Smooth muscle cell (in vitro differentiated cells): ENCODE measurements around the gene SLC24A4. TPM values are rescaled to one million over a fixed set of nuclear protein-coding genes. Genes with fewer than 3 reads are reported as not detected.

Experiments used
- DNase-seq: peaks from one replicate; lab custom pipeline; 2025; ENCODE audit not compliant: unreplicated experiment; lab: John Stamatoyannopoulos, UW
- H2AFZ ChIP-seq: fragments of 200-600 bp; sonication (generic); 2 replicates; pipeline ENCODE4 v1.6.0; 2016; ENCODE audit warnings: antibody characterized with exemption, low read depth, mild to moderate bottlenecking
- H3F3A ChIP-seq: fragments of 200-600 bp; sonication (generic); 2 replicates; pipeline ENCODE4 v1.6.0; 2017; ENCODE audit warnings: antibody characterized with exemption, low read depth
- H3K27ac ChIP-seq: fragments of 200-600 bp; sonication (generic); 2 replicates; pipeline ENCODE4 v1.5.1; 2016; ENCODE audit warnings: low read depth, mild to moderate bottlenecking
- H3K27me3 ChIP-seq: fragments of 200-600 bp; sonication (generic); 2 replicates; pipeline ENCODE4 v1.6.1; 2016; ENCODE audit warnings: low read depth, mild to moderate bottlenecking
- H3K36me3 ChIP-seq: fragments of 200-600 bp; sonication (generic); 2 replicates; pipeline ENCODE4 v1.5.1; 2016; ENCODE audit warnings: low read depth
- H3K4me1 ChIP-seq: fragments of 200-600 bp; sonication (generic); 2 replicates; pipeline ENCODE4 v1.5.1; 2016; ENCODE audit warnings: low read depth
- H3K4me2 ChIP-seq: fragments of 200-600 bp; sonication (generic); 2 replicates; pipeline ENCODE4 v1.6.0; 2016; ENCODE audit warnings: mild to moderate bottlenecking
- H3K4me3 ChIP-seq: fragments of 200-600 bp; sonication (generic); 2 replicates; pipeline ENCODE4 v1.5.1; 2016; ENCODE audit warnings: mild to moderate bottlenecking
- H3K79me2 ChIP-seq: fragments of 200-600 bp; sonication (generic); 2 replicates; pipeline ENCODE4 v1.6.0; 2016; ENCODE audit warnings: low read depth, mild to moderate bottlenecking
- H3K9ac ChIP-seq: fragments of 200-600 bp; sonication (generic); 2 replicates; pipeline ENCODE4 v1.6.0; 2016; ENCODE audit warnings: low read depth
- H3K9me3 ChIP-seq: fragments of 200-600 bp; sonication (generic); replicated peaks from 2 replicates; pipeline ENCODE4 v1.5.1; 2016; ENCODE audit warnings: low read depth
- H4K20me1 ChIP-seq: fragments of 200-600 bp; sonication (generic); 2 replicates; pipeline ENCODE4 v1.6.0; 2016; ENCODE audit warnings: low read depth
- WGBS: methylation state at CpG from one replicate; pipeline ENCODE4 v1.1.7; 2016; ENCODE audit warnings: low lambda C conversion rate; 5-methylcytosine and 5-hydroxymethylcytosine counted together
- polyA plus RNA-seq: library from polyadenylated mRNA; unstranded; fragments of >200 nt; fragmentation: Nextera tagmentation; extraction: Ambion mirVana; gene quantifications from 2 replicates; pipeline ENCODE4 v1.2.1, GENCODE V29; 2016
- total RNA-seq: library from RNA; depleted of rRNA; stranded (reverse); fragments of >200 nt; gene quantifications from 2 replicates; pipeline ENCODE4 v1.2.3, GENCODE V29; 2014
- TF ChIP-seq, protein P1 (sequence below): fragments of 200-600 bp; sonication (generic); IDR thresholded peaks from 2 replicates; pipeline ENCODE4 v1.5.1; 2017; ENCODE audit warnings: borderline replicate concordance, mild to moderate bottlenecking, antibody characterized with exemption; ENCODE audit not compliant: insufficient read depth, poor library complexity, severe bottlenecking

The SLC24A4 gene
- total and polyA plus RNA-seq, 2 experiments from 2014 or later, result 0.58 TPM; not detected in 1

DNA sequence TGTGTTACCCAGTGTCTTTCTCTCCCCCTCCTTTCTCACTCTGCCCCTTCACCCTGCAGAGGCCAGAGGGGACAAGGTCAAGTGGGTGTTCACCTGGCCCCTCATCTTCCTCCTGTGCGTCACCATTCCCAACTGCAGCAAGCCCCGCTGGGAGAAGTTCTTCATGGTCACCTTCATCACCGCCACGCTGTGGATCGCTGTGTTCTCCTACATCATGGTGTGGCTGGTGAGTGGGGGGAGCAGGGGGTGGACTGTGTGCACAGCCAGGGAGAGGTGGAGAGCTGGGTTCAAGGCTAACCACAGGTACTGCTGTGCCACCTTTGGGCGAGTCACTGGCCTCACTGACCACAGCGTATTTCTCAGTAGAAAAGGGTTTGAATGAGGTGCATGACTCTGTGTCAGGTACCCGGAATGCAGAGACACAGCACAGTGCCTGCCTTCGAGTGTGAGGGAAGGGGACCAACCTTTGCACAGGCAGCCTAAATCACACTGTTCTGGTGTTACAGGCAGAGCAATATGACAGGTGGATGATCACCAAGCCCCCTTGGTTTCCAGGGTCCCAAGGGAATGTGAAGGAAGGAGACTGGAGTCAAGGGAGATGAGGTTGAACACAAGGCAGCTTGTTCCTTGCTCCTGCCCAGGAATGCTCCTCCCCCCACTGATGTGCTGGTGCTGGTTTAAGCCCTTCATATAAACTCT, 159.8 kb downstream of the SLC24A4 start:
- H3K36me3 ChIP-seq, result no peaks in the 10 kb centered on the region
- no peak overlapping the region for H3K4me2 ChIP-seq
- H3K4me1 ChIP-seq, result no peaks in the 10 kb centered on the region
- no peaks in the 10 kb centered on the region for H3K27me3 ChIP-seq
- no peaks in the 10 kb centered on the region for H3F3A ChIP-seq
- H3K9me3 ChIP-seq, result no peaks in the 10 kb centered on the region
- no peak overlapping the region for H3K27ac ChIP-seq
- H4K20me1 ChIP-seq, result no peaks in the 10 kb centered on the region
- H2AFZ ChIP-seq, result no peak overlapping the region
- H3K4me3 ChIP-seq, result no peak overlapping the region
- DNase-seq, result no peak
- TF ChIP-seq, protein P1, sequence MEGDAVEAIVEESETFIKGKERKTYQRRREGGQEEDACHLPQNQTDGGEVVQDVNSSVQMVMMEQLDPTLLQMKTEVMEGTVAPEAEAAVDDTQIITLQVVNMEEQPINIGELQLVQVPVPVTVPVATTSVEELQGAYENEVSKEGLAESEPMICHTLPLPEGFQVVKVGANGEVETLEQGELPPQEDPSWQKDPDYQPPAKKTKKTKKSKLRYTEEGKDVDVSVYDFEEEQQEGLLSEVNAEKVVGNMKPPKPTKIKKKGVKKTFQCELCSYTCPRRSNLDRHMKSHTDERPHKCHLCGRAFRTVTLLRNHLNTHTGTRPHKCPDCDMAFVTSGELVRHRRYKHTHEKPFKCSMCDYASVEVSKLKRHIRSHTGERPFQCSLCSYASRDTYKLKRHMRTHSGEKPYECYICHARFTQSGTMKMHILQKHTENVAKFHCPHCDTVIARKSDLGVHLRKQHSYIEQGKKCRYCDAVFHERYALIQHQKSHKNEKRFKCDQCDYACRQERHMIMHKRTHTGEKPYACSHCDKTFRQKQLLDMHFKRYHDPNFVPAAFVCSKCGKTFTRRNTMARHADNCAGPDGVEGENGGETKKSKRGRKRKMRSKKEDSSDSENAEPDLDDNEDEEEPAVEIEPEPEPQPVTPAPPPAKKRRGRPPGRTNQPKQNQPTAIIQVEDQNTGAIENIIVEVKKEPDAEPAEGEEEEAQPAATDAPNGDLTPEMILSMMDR, result no peak
- H3K9ac ChIP-seq, result no peak overlapping the region
- no peaks in the 10 kb centered on the region for H3K79me2 ChIP-seq
- 93% methylated on average over 9 of the region's 9 CpGs for WGBS

DNA sequence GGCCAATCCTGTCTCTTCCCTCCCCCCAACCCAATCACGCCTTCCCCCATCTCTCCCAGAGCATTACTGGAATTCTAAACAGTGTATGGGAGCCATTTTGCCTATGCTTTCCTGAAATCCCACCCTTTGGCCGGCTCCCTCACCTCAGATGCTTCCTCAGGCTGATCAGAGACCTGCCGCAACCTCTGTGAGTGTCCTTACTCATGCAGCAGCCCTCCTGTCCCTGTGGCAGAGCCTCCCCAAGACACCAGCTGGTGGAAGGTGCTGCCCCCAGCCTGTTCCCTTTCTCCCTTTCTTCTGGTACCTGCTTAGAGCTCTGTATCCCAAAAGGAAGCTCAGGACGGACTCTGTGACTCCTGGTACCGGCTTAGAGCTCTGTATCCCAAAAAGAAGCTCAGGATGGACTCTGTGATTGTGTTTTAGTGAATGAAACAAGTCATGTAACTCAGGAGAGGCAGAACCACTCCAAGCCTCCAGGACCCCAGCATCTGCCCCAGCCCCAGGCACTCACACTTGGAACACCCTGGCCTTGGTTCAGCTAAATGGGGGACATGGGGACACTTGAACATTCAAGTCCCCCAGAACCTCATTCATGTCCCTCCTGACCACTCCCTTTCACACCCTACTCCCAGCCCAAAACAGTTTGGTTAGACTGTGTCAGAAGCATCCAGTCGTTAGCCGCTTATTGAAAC, 161.3 kb downstream of the SLC24A4 start:
- DNase-seq, result no peak
- TF ChIP-seq, protein P1, result no peak

DNA sequence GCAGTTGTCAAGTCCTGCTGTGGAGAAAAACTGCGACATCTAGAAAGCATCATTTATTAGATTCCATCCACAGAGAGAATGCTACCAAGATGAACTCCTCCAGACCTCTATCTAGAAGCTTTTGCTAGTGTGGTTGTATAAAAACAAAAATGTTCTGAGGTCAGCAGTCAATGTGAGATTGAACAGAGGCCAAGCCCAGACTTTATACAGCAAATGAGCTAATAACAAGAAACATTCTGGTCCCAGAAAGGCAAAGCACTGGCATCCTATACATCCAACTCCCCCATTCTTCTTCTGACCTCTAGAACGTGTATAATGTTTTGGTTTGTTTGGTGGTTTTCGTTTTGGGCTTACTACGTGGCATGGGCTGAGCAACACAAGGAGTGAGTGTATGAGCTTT, 163.9 kb downstream of the SLC24A4 start:
- Histone ChIP-seq H2AFZ (no peak overlapping the region), H3K4me2 (no peak overlapping the region), H3K4me3 (no peak overlapping the region), H3K79me2 (no peaks in the 10 kb centered on the region), H4K20me1 (no peaks in the 10 kb centered on the region), H3K9me3 (no peaks in the 10 kb centered on the region), H3K27me3 (no peaks in the 10 kb centered on the region), H3K4me1 (no peaks in the 10 kb centered on the region), H3K36me3 (no peaks in the 10 kb centered on the region), H3K27ac (no peak overlapping the region), H3F3A (no peaks in the 10 kb centered on the region), H3K9ac (no peak overlapping the region)
- WGBS, result 55% methylated on average over 4 of the region's 4 CpGs
- DNase-seq, result no peak
- TF ChIP-seq, protein P1, result no peak

More for the DNA sequence above, 161.3 kb downstream of the SLC24A4 start:
- Histone ChIP-seq H3K36me3 (no peaks in the 10 kb centered on the region), H4K20me1 (no peaks in the 10 kb centered on the region), H3K4me1 (no peaks in the 10 kb centered on the region), H3F3A (no peaks in the 10 kb centered on the region), H3K27ac (no peak overlapping the region), H3K9ac (no peak overlapping the region), H3K27me3 (no peaks in the 10 kb centered on the region), H3K9me3 (no peaks in the 10 kb centered on the region), H3K4me3 (no peak overlapping the region), H3K79me2 (no peaks in the 10 kb centered on the region), H3K4me2 (no peak overlapping the region), H2AFZ (no peak overlapping the region)
- 89% methylated on average over 7 of the region's 7 CpGs for WGBS
